ENCODE measurements around the gene CDC25B.

GRCh38 chr20:3804781-3805180, 8.7 kb downstream of the CDC25B start:
- TF ChIP-seq TCF4 (CRISPR knock-in tag; IDR thresholded peaks at IDR 0.05; ENCODE audit: borderline replicate concordance): no peak
- no peak for TF ChIP-seq ZFP3 (CRISPR knock-in tag; IDR thresholded peaks at IDR 0.05)
- TF ChIP-seq SNAI2 (CRISPR knock-in tag; IDR thresholded peaks at IDR 0.05): no peak
- TF ChIP-seq CSDC2 (CRISPR knock-in tag; IDR thresholded peaks at IDR 0.05): no peak
- TF ChIP-seq ZFP30 (CRISPR knock-in tag; IDR thresholded peaks at IDR 0.05): no peak
- TF ChIP-seq ARNTL (CRISPR knock-in tag; IDR thresholded peaks at IDR 0.05; ENCODE audit: borderline replicate concordance, low read depth): no peak
- no peak for TF ChIP-seq CSRNP3 (CRISPR knock-in tag; IDR thresholded peaks at IDR 0.05)
- TF ChIP-seq ZNF565 (CRISPR knock-in tag; conservative IDR thresholded peaks at IDR 0.05; ENCODE audit: low read depth): no peak
- TF ChIP-seq ZNF70 (CRISPR knock-in tag; IDR thresholded peaks at IDR 0.05): no peak
- TF ChIP-seq ISL1 (CRISPR knock-in tag; IDR thresholded peaks at IDR 0.05): no peak
- no peak for TF ChIP-seq TOX (CRISPR knock-in tag; IDR thresholded peaks at IDR 0.05; ENCODE audit: borderline replicate concordance)
